Adrenal gland (tissue), 5 donors: ENCODE measurements around the gene ATAD3B.

Source experiments
- POLR2A ChIP-seq, 2 donors: fragments of 450-650 bp; IDR thresholded peaks; one replicate each; pipeline ENCODE4 v1.6.1; 2017; ENCODE audit warnings: antibody characterized with exemption in 2 of 2, mild to moderate bottlenecking in 2 of 2, moderate library complexity in 1 of 2
- TF ChIP-seq, protein P1 (sequence below), 6 experiments: fragments of 450-650 bp in 4 of 6; fragments of 200-600 bp in 2 of 6; sonication (generic) in 1 of 6; IDR thresholded peaks; 1 replicate in 5 of 6; 2 replicates in 1 of 6; pipeline versions ENCODE4 v1.5.1 to v1.8.0; 2016 to 2021; ENCODE audit warnings: antibody characterized with exemption in 6 of 6, mild to moderate bottlenecking in 2 of 6, moderate library complexity in 1 of 6
- donor health status: DM: no; HTN: no; CAD: no.

DNA sequence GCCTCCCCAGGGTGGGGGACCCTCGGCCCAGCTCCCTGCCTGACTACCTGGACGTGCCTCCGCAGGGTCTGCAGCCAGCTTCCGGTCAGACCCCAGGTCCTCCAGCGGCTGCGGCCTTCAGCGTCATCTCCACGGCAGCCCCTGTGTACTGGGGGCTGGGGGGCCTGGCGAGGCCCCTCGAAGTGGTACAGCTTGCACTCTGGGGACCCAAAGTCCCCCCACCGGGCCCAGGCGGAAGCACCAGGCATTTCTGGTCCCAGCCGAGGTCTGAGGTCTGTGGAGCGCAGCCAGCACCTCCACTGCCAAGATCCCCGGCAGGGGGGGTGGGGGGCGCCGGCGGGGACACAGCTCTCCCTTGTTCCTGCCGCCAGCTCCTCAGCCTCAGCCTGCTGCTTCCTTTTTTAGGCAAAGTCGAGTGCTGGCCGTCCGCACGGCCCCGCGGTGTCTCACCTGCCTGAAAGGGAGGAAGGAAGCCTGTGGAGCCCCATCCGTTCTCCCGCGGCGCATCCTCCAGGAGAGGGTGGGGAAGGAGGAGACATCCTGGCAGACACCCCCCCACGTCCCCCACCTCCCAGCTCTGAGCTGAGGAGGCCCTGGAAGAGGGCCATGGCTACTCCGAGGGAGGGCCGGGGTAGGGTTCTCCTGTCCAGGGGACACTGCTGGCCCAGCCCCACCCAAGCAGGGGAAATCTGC, 37.3 kb upstream of the ATAD3B start:
- TF ChIP-seq, protein P1, sequence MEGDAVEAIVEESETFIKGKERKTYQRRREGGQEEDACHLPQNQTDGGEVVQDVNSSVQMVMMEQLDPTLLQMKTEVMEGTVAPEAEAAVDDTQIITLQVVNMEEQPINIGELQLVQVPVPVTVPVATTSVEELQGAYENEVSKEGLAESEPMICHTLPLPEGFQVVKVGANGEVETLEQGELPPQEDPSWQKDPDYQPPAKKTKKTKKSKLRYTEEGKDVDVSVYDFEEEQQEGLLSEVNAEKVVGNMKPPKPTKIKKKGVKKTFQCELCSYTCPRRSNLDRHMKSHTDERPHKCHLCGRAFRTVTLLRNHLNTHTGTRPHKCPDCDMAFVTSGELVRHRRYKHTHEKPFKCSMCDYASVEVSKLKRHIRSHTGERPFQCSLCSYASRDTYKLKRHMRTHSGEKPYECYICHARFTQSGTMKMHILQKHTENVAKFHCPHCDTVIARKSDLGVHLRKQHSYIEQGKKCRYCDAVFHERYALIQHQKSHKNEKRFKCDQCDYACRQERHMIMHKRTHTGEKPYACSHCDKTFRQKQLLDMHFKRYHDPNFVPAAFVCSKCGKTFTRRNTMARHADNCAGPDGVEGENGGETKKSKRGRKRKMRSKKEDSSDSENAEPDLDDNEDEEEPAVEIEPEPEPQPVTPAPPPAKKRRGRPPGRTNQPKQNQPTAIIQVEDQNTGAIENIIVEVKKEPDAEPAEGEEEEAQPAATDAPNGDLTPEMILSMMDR (IDR thresholded peaks at IDR 0.05): no peak
- TF ChIP-seq POLR2A (IDR thresholded peaks at IDR 0.05): no peak
